Measurements from ENCODE around the gene AKR1C8. TPM values are rescaled to one million over a fixed set of nuclear protein-coding genes. Genes with fewer than 3 reads are reported as not detected.
"Not testable (repeated sequence)": the region's sequence is repeated elsewhere in the genome, so short reads cannot be mapped to it uniquely, and the experiment has no call there.

AKR1C8 gene
- total RNA-seq, 4 donors from 2014 or later, result not detected

- DNase-seq, result no peak
- 65 to 83% methylated on average over 2 to 3 of the region's 3 CpGs for WGBS, 2 donors
- H3K4me3 ChIP-seq, result no peak overlapping the region
- no peaks in the 10 kb centered on the region for H3K27me3 ChIP-seq
- intact Hi-C loops (cut with DNase I), result no loop called here
- H3K9me3 ChIP-seq, result peaks cover 0 to 3% (median 0%) of the 10 kb centered on the region in 3 donors
- H3K27ac ChIP-seq, result no peak overlapping the region
- no peak for TF ChIP-seq POLR2A (IDR thresholded peaks at IDR 0.05)
- TF ChIP-seq CTCF (IDR thresholded peaks at IDR 0.05), result no peak
- no peaks in the 10 kb centered on the region for H3K4me1 ChIP-seq
- no peaks in the 10 kb centered on the region for H3K36me3 ChIP-seq
Observed at GRCh38 chr10:5125315-5126044, 59.5 kb downstream of the AKR1C8 start.

GRCh38 chr10:5123886-5124285, 61.1 kb downstream of the AKR1C8 start:
- Histone ChIP-seq H3K4me1 (no peaks in the 10 kb centered on the region), H3K27me3 (no peaks in the 10 kb centered on the region), H3K27ac (no peak overlapping the region), H3K9me3 (peaks cover 0 to 3% (median 0%) of the 10 kb centered on the region in 3 donors), H3K4me3 (no peak overlapping the region), H3K36me3 (no peaks in the 10 kb centered on the region)
- TF ChIP-seq POLR2A (IDR thresholded peaks at IDR 0.05), result no peak
- TF ChIP-seq CTCF (IDR thresholded peaks at IDR 0.05), result no peak
- intact Hi-C loops (cut with DNase I), result no loop called here
- DNase-seq, result no peak

- H3K4me3 ChIP-seq; H3K9me3 ChIP-seq; H3K27ac ChIP-seq; H3K27me3 ChIP-seq; DNase-seq; H3K36me3 ChIP-seq; intact Hi-C loops (cut with DNase I); H3K4me1 ChIP-seq: not testable (repeated sequence)
- 79 to 85% methylated on average over 5 of the region's 5 CpGs for WGBS, 2 donors
Observed at GRCh38 chr10:5119997-5120396, 65.0 kb downstream of the AKR1C8 start.

GRCh38 chr10:5117026-5117425, 67.9 kb downstream of the AKR1C8 start:
- no peak overlapping the region for H3K4me3 ChIP-seq
- intact Hi-C loops (cut with DNase I), result no loop called here
- no peaks in the 10 kb centered on the region for H3K36me3 ChIP-seq
- no peak for DNase-seq
- no peak for TF ChIP-seq CTCF (IDR thresholded peaks at IDR 0.05)
- no peak for TF ChIP-seq POLR2A (IDR thresholded peaks at IDR 0.05)
- H3K4me1 ChIP-seq, result no peaks in the 10 kb centered on the region
- no peak overlapping the region for H3K27ac ChIP-seq
- 43 to 50% methylated on average over 3 of the region's 3 CpGs for WGBS, 2 donors
- no peaks in the 10 kb centered on the region for H3K9me3 ChIP-seq
- H3K27me3 ChIP-seq, result no peaks in the 10 kb centered on the region

GRCh38 chr10:5116621-5117020, 68.3 kb downstream of the AKR1C8 start:
- WGBS, 2 donors, result 72 to 86% methylated on average over 5 of the region's 5 CpGs
- H3K27me3 ChIP-seq, result no peaks in the 10 kb centered on the region
- DNase-seq, result no peak
- H3K27ac ChIP-seq, result no peak overlapping the region
- no peaks in the 10 kb centered on the region for H3K36me3 ChIP-seq
- TF ChIP-seq CTCF (IDR thresholded peaks at IDR 0.05), result no peak
- no peaks in the 10 kb centered on the region for H3K9me3 ChIP-seq
- no peaks in the 10 kb centered on the region for H3K4me1 ChIP-seq
- no peak overlapping the region for H3K4me3 ChIP-seq
- intact Hi-C loops (cut with DNase I), result no loop called here

- peaks cover 0 to 34% (median 0%) of the 10 kb centered on the region in 3 donors for H3K36me3 ChIP-seq
- H3K4me3 ChIP-seq; DNase-seq; H3K4me1 ChIP-seq; H3K27me3 ChIP-seq; H3K9me3 ChIP-seq; intact Hi-C loops (cut with DNase I); H3K27ac ChIP-seq: not testable (repeated sequence)
- WGBS, 2 donors, result 71 to 77% methylated on average over 5 to 7 of the region's 12 CpGs
Observed at GRCh38 chr10:5109861-5110260, 75.1 kb downstream of the AKR1C8 start.
